Measurements from ENCODE around the gene PMPCA.
"Not testable (repeated sequence)": the region's sequence is repeated elsewhere in the genome, so short reads cannot be mapped to it uniquely, and the experiment has no call there.

PMPCA gene

GRCh38 chr9:136418182-136419091 lies 8.0 kb downstream of the PMPCA start:
- no peak for FAIRE-seq

GRCh38 chr9:136419092-136419420 lies 8.6 kb downstream of the PMPCA start:
- FAIRE-seq: no peak

- FAIRE-seq: no peak
Observed at GRCh38 chr9:136421791-136422190, 11.3 kb downstream of the PMPCA start.

GRCh38 chr9:136422876-136423275 lies 12.4 kb downstream of the PMPCA start:
- FAIRE-seq: no peak

- FAIRE-seq: no peak
Observed at GRCh38 chr9:136423432-136424146, 13.1 kb downstream of the PMPCA start.

GRCh38 chr9:136424750-136425362 lies 14.4 kb downstream of the PMPCA start:
- FAIRE-seq: no peak

GRCh38 chr9:136425367-136425766 lies 14.9 kb downstream of the PMPCA start:
- not testable (repeated sequence) for FAIRE-seq

- no peak for FAIRE-seq
Observed at GRCh38 chr9:136426787-136427186, 16.3 kb downstream of the PMPCA start.

GRCh38 chr9:136429075-136429628 lies 18.7 kb downstream of the PMPCA start:
- no peak for FAIRE-seq

GRCh38 chr9:136429683-136430491 lies 19.4 kb downstream of the PMPCA start:
- FAIRE-seq: no peak

GRCh38 chr9:136430588-136431234 lies 20.3 kb downstream of the PMPCA start:
- no peak for FAIRE-seq

- no peak for FAIRE-seq
Observed at GRCh38 chr9:136431782-136432350, 21.4 kb downstream of the PMPCA start.

GRCh38 chr9:136432591-136432990 lies 22.1 kb downstream of the PMPCA start:
- FAIRE-seq: no peak

- FAIRE-seq: no peak
Observed at GRCh38 chr9:136433043-136433715, 22.7 kb downstream of the PMPCA start.

GRCh38 chr9:136433849-136434579 lies 23.6 kb downstream of the PMPCA start:
- no peak for FAIRE-seq

- no peak for FAIRE-seq
Observed at GRCh38 chr9:136434580-136435169, 24.2 kb downstream of the PMPCA start.

- FAIRE-seq: no peak
Observed at GRCh38 chr9:136436055-136436634, 25.7 kb downstream of the PMPCA start.

- no peak for FAIRE-seq
Observed at GRCh38 chr9:136437430-136437829, 27.0 kb downstream of the PMPCA start.

- FAIRE-seq: no peak
Observed at GRCh38 chr9:136437839-136438547, 27.5 kb downstream of the PMPCA start.
